ENCODE results near the gene KRTAP2-1.

The KRTAP2-1 gene

GRCh38 chr17:41026715-41027471 is 20.2 kb downstream of the KRTAP2-1 start, which contains the start of gene KRTAP1-5:
KRTAP1-5 (minus strand) TSS chr17:41027208; CDS start chr17:41027155, 53 bp downstream.
- H3K27me3 ChIP-seq (ENCODE audit: insufficient read depth, low read length) = no peaks in the 10 kb centered on the region
- H3K9ac ChIP-seq (ENCODE audit: low read depth, low read length) = no peak within 1 kb of the TSS
- H3K9me3 ChIP-seq (ENCODE audit: insufficient read depth, low read depth, low read length) = no peaks in the 10 kb centered on the region
- H3K4me1 ChIP-seq (ENCODE audit: insufficient read depth, low read length) = no peaks in the 10 kb centered on the region
- no peak within 1 kb of the TSS for H3K4me3 ChIP-seq (ENCODE audit: low read length)
- H3K27ac ChIP-seq (ENCODE audit: low read depth, low read length) = no peak within 1 kb of the TSS
- 89% methylated on average over 9 of the region's 9 CpGs for WGBS
- no peaks in the 10 kb centered on the region for H3K36me3 ChIP-seq (ENCODE audit: insufficient read depth, low read length)

- WGBS = 98% methylated on average over 3 of the region's 3 CpGs
- Histone ChIP-seq H3K27ac (ENCODE audit: low read depth, low read length) (no peak overlapping the region), H3K9me3 (ENCODE audit: insufficient read depth, low read depth, low read length) (no peaks in the 10 kb centered on the region), H3K9ac (ENCODE audit: low read depth, low read length) (no peak overlapping the region), H3K27me3 (ENCODE audit: insufficient read depth, low read length) (no peaks in the 10 kb centered on the region), H3K4me1 (ENCODE audit: insufficient read depth, low read length) (no peaks in the 10 kb centered on the region), H3K4me3 (ENCODE audit: low read length) (no peak overlapping the region), H3K36me3 (ENCODE audit: insufficient read depth, low read length) (no peaks in the 10 kb centered on the region)
These were observed 22.4 kb downstream of the KRTAP2-1 start for GRCh38 chr17:41024697-41025096.

- Histone ChIP-seq H3K9me3 (ENCODE audit: insufficient read depth, low read depth, low read length) (no peaks in the 10 kb centered on the region), H3K27ac (ENCODE audit: low read depth, low read length) (no peak overlapping the region), H3K9ac (ENCODE audit: low read depth, low read length) (no peak overlapping the region), H3K27me3 (ENCODE audit: insufficient read depth, low read length) (no peaks in the 10 kb centered on the region), H3K4me3 (ENCODE audit: low read length) (no peak overlapping the region), H3K4me1 (ENCODE audit: insufficient read depth, low read length) (no peaks in the 10 kb centered on the region), H3K36me3 (ENCODE audit: insufficient read depth, low read length) (no peaks in the 10 kb centered on the region)
These were observed 26.8 kb downstream of the KRTAP2-1 start for GRCh38 chr17:41020336-41020735.

GRCh38 chr17:41019415-41019814 is 27.7 kb downstream of the KRTAP2-1 start:
- no peak overlapping the region for H3K4me3 ChIP-seq (ENCODE audit: low read length)
- no peaks in the 10 kb centered on the region for H3K9me3 ChIP-seq (ENCODE audit: insufficient read depth, low read depth, low read length)
- no peaks in the 10 kb centered on the region for H3K4me1 ChIP-seq (ENCODE audit: insufficient read depth, low read length)
- no peak overlapping the region for H3K27ac ChIP-seq (ENCODE audit: low read depth, low read length)
- no peaks in the 10 kb centered on the region for H3K36me3 ChIP-seq (ENCODE audit: insufficient read depth, low read length)
- H3K27me3 ChIP-seq (ENCODE audit: insufficient read depth, low read length) = no peaks in the 10 kb centered on the region
- no peak overlapping the region for H3K9ac ChIP-seq (ENCODE audit: low read depth, low read length)
- 96% methylated on average over 3 of the region's 3 CpGs for WGBS

GRCh38 chr17:41018541-41018940 is 28.6 kb downstream of the KRTAP2-1 start:
- no peaks in the 10 kb centered on the region for H3K27me3 ChIP-seq (ENCODE audit: insufficient read depth, low read length)
- no peaks in the 10 kb centered on the region for H3K4me1 ChIP-seq (ENCODE audit: insufficient read depth, low read length)
- H3K4me3 ChIP-seq (ENCODE audit: low read length) = no peak overlapping the region
- no peaks in the 10 kb centered on the region for H3K9me3 ChIP-seq (ENCODE audit: insufficient read depth, low read depth, low read length)
- H3K9ac ChIP-seq (ENCODE audit: low read depth, low read length) = no peak overlapping the region
- WGBS = 94% methylated on average over 3 of the region's 3 CpGs
- H3K27ac ChIP-seq (ENCODE audit: low read depth, low read length) = no peak overlapping the region
- H3K36me3 ChIP-seq (ENCODE audit: insufficient read depth, low read length) = no peaks in the 10 kb centered on the region

GRCh38 chr17:41016578-41017215 is 30.4 kb downstream of the KRTAP2-1 start:
- Histone ChIP-seq H3K4me1 (ENCODE audit: insufficient read depth, low read length) (no peaks in the 10 kb centered on the region), H3K27ac (ENCODE audit: low read depth, low read length) (no peak overlapping the region), H3K27me3 (ENCODE audit: insufficient read depth, low read length) (no peaks in the 10 kb centered on the region), H3K4me3 (ENCODE audit: low read length) (no peak overlapping the region), H3K36me3 (ENCODE audit: insufficient read depth, low read length) (no peaks in the 10 kb centered on the region), H3K9ac (ENCODE audit: low read depth, low read length) (no peak overlapping the region), H3K9me3 (ENCODE audit: insufficient read depth, low read depth, low read length) (no peaks in the 10 kb centered on the region)
- 94% methylated on average over 13 of the region's 13 CpGs for WGBS

GRCh38 chr17:41015454-41015853 is 31.7 kb downstream of the KRTAP2-1 start:
- Histone ChIP-seq H3K9me3 (ENCODE audit: insufficient read depth, low read depth, low read length) (no peaks in the 10 kb centered on the region), H3K36me3 (ENCODE audit: insufficient read depth, low read length) (no peaks in the 10 kb centered on the region)

GRCh38 chr17:41013606-41014005 is 33.5 kb downstream of the KRTAP2-1 start:
- Histone ChIP-seq H3K9me3 (ENCODE audit: insufficient read depth, low read depth, low read length) (no peaks in the 10 kb centered on the region), H3K27me3 (ENCODE audit: insufficient read depth, low read length) (no peaks in the 10 kb centered on the region), H3K4me1 (ENCODE audit: insufficient read depth, low read length) (peaks cover 14% of the 10 kb centered on the region), H3K27ac (ENCODE audit: low read depth, low read length) (no peak overlapping the region), H3K4me3 (ENCODE audit: low read length) (no peak overlapping the region), H3K9ac (ENCODE audit: low read depth, low read length) (no peak overlapping the region), H3K36me3 (ENCODE audit: insufficient read depth, low read length) (no peaks in the 10 kb centered on the region)
- WGBS = 72% methylated on average over 1 of the region's 1 CpG

More at GRCh38 chr17:41015454-41015853, 31.7 kb downstream of the KRTAP2-1 start:
- Histone ChIP-seq H3K27me3 (ENCODE audit: insufficient read depth, low read length) (no peaks in the 10 kb centered on the region), H3K4me1 (ENCODE audit: insufficient read depth, low read length) (no peaks in the 10 kb centered on the region), H3K4me3 (ENCODE audit: low read length) (no peak overlapping the region), H3K27ac (ENCODE audit: low read depth, low read length) (no peak overlapping the region), H3K9ac (ENCODE audit: low read depth, low read length) (no peak overlapping the region)
- WGBS = 82% methylated on average over 7 of the region's 7 CpGs

GRCh38 chr17:41013181-41013580 is 33.9 kb downstream of the KRTAP2-1 start:
- Histone ChIP-seq H3K9me3 (ENCODE audit: insufficient read depth, low read depth, low read length) (no peaks in the 10 kb centered on the region), H3K27ac (ENCODE audit: low read depth, low read length) (no peak overlapping the region), H3K27me3 (ENCODE audit: insufficient read depth, low read length) (no peaks in the 10 kb centered on the region), H3K4me1 (ENCODE audit: insufficient read depth, low read length) (peaks cover 17% of the 10 kb centered on the region), H3K9ac (ENCODE audit: low read depth, low read length) (no peak overlapping the region), H3K36me3 (ENCODE audit: insufficient read depth, low read length) (no peaks in the 10 kb centered on the region), H3K4me3 (ENCODE audit: low read length) (no peak overlapping the region)
- WGBS = 96% methylated on average over 3 of the region's 3 CpGs

GRCh38 chr17:41012326-41013120 is 34.6 kb downstream of the KRTAP2-1 start:
- Histone ChIP-seq H3K9me3 (ENCODE audit: insufficient read depth, low read depth, low read length) (no peaks in the 10 kb centered on the region), H3K9ac (ENCODE audit: low read depth, low read length) (no peak overlapping the region), H3K4me3 (ENCODE audit: low read length) (no peak overlapping the region), H3K27ac (ENCODE audit: low read depth, low read length) (no peak overlapping the region), H3K27me3 (ENCODE audit: insufficient read depth, low read length) (no peaks in the 10 kb centered on the region), H3K4me1 (ENCODE audit: insufficient read depth, low read length) (peaks cover 17% of the 10 kb centered on the region), H3K36me3 (ENCODE audit: insufficient read depth, low read length) (no peaks in the 10 kb centered on the region)
- 89% methylated on average over 6 of the region's 6 CpGs for WGBS

- Histone ChIP-seq H3K4me3 (ENCODE audit: low read length) (no peak overlapping the region), H3K36me3 (ENCODE audit: insufficient read depth, low read length) (no peaks in the 10 kb centered on the region), H3K9ac (ENCODE audit: low read depth, low read length) (no peak overlapping the region), H3K27ac (ENCODE audit: low read depth, low read length) (no peak overlapping the region), H3K27me3 (ENCODE audit: insufficient read depth, low read length) (no peaks in the 10 kb centered on the region), H3K9me3 (ENCODE audit: insufficient read depth, low read depth, low read length) (no peaks in the 10 kb centered on the region), H3K4me1 (ENCODE audit: insufficient read depth, low read length) (peaks cover 17% of the 10 kb centered on the region)
These were observed 36.7 kb downstream of the KRTAP2-1 start for GRCh38 chr17:41010441-41010840.

All from HUES64 (cell line).